ENCODE results near the gene PRRC2C. TPM values are rescaled to one million over a fixed set of nuclear protein-coding genes. Genes with fewer than 3 reads are reported as not detected.
"Not testable (repeated sequence)": the region's sequence is repeated elsewhere in the genome, so short reads cannot be mapped to it uniquely, and the experiment has no call there.

The PRRC2C gene
- total RNA-seq, 1 donor from 2014 or later: 120 TPM

GRCh38 chr1:171500803-171501202 is 15.5 kb downstream of the PRRC2C start:
- ATAC-seq: no peak

GRCh38 chr1:171501305-171502024 is 16.1 kb downstream of the PRRC2C start:
- no peak for ATAC-seq

- no peak for ATAC-seq
Measured at GRCh38 chr1:171506525-171507304, 21.4 kb downstream of the PRRC2C start.

GRCh38 chr1:171507435-171507834 is 22.1 kb downstream of the PRRC2C start:
- ATAC-seq: no peak

- ATAC-seq: no peak
Measured at GRCh38 chr1:171509191-171509590, 23.9 kb downstream of the PRRC2C start.

GRCh38 chr1:171513743-171514142 is 28.4 kb downstream of the PRRC2C start:
- ATAC-seq: no peak

GRCh38 chr1:171515299-171515698 is 30.0 kb downstream of the PRRC2C start:
- no peak for ATAC-seq

GRCh38 chr1:171515741-171516140 is 30.4 kb downstream of the PRRC2C start:
- no peak for ATAC-seq

- ATAC-seq: no peak
Measured at GRCh38 chr1:171521567-171521966, 36.2 kb downstream of the PRRC2C start.

GRCh38 chr1:171530676-171531075 is 45.3 kb downstream of the PRRC2C start:
- ATAC-seq: no peak

GRCh38 chr1:171532520-171532919 is 47.2 kb downstream of the PRRC2C start:
- no peak for ATAC-seq

GRCh38 chr1:171545523-171545922 is 60.2 kb downstream of the PRRC2C start:
- ATAC-seq: no peak

GRCh38 chr1:171550050-171550449 is 64.7 kb downstream of the PRRC2C start:
- peak; percentile 57 for ATAC-seq

GRCh38 chr1:171550598-171551100 is 65.3 kb downstream of the PRRC2C start:
- not testable (repeated sequence) for ATAC-seq

GRCh38 chr1:171553960-171554359 is 68.6 kb downstream of the PRRC2C start:
- not testable (repeated sequence) for ATAC-seq

- no peak for ATAC-seq
Measured at GRCh38 chr1:171563675-171564074, 78.3 kb downstream of the PRRC2C start.

- no peak for ATAC-seq
Measured at GRCh38 chr1:171566467-171566866, 81.1 kb downstream of the PRRC2C start.

- no peak for ATAC-seq
Measured at GRCh38 chr1:171570295-171570694, 85.0 kb downstream of the PRRC2C start.

- ATAC-seq: peak; percentile 48
Measured at GRCh38 chr1:171576144-171576543, 90.8 kb downstream of the PRRC2C start.

- ATAC-seq: no peak
Measured at GRCh38 chr1:171581226-171581625, 95.9 kb downstream of the PRRC2C start.

- no peak for ATAC-seq
Measured at GRCh38 chr1:171581766-171582165, 96.4 kb downstream of the PRRC2C start.

GRCh38 chr1:171582589-171582988 is 97.3 kb downstream of the PRRC2C start:
- no peak for ATAC-seq

- ATAC-seq: no peak
Measured at GRCh38 chr1:171583591-171584201, 98.4 kb downstream of the PRRC2C start.

Measured in esophagus mucosa (tissue), 1 donor.